Body of pancreas (tissue), 4 donors: Measurements from ENCODE around the gene EXOSC2. TPM values are rescaled to one million over a fixed set of nuclear protein-coding genes. Genes with fewer than 3 reads are reported as not detected.

Experiments
- ATAC-seq: fragments of 150-250 bp; one replicate; pipeline ENCODE4 v1.9.1; 2016
- DNase-seq, 4 donors: peaks; one replicate each; pipeline ENCODE4 v3.0.0-alpha.2; 2019
- H3K27ac ChIP-seq, 4 donors: fragments of 200-600 bp; sonication (generic); 1 replicate in 3 of 4; 2 replicates in 1 of 4; pipeline versions ENCODE4 v1.5.1 to v1.6.1; 2016 to 2019; ENCODE audit warnings: mild to moderate bottlenecking in 1 of 4, mixed read lengths in 1 of 4, moderate library complexity in 1 of 4
- H3K27me3 ChIP-seq, 2 donors: fragments of 200-600 bp; sonication (generic); one replicate each; pipeline ENCODE4 v1.6.0; 2016; ENCODE audit warnings: mild to moderate bottlenecking in 1 of 2
- H3K36me3 ChIP-seq, 2 donors: fragments of 200-600 bp; sonication (generic); replicated peaks in 1 of 2; 2 replicates each; pipeline ENCODE4 v1.5.1; 2016; ENCODE audit warnings: low read depth in 2 of 2; ENCODE audit not compliant: insufficient read depth in 1 of 2
- H3K4me1 ChIP-seq: fragments of 200-600 bp; sonication (generic); one replicate; pipeline ENCODE4 v1.6.0; 2016
- H3K4me3 ChIP-seq, 2 donors: fragments of 200-600 bp; sonication (generic); 1 replicate in 1 of 2; 2 replicates in 1 of 2; pipeline ENCODE4 v1.5.1; 2016 to 2019
- H3K9me3 ChIP-seq, 3 donors: fragments of 200-600 bp; sonication (generic); 1 replicate in 2 of 3; 2 replicates in 1 of 3; pipeline ENCODE4 v1.5.1; 2016
- POLR2A ChIP-seq, 3 donors: fragments of 450-650 bp; IDR thresholded peaks; one replicate each; pipeline ENCODE4 v1.6.1; 2016; ENCODE audit warnings: antibody characterized with exemption in 3 of 3, mild to moderate bottlenecking in 2 of 3
- WGBS, 2 donors: methylation state at CpG; one replicate each; pipeline ENCODE4 v1.1.5; 2017; 5-methylcytosine and 5-hydroxymethylcytosine counted together
- intact Hi-C: fragments of 100-400 bp; cut with DNase I; formaldehyde crosslinking; loops from one replicate; pipeline ENCODE4 v1.15.1; 2023
- total RNA-seq, 2 donors: library from RNA; depleted of rRNA; stranded (reverse); fragments of >200 nt; gene quantifications; one replicate each; pipeline ENCODE4 v1.1.0, GENCODE V29; 2016
- TF ChIP-seq, protein P1 (sequence below), 7 experiments: fragments of 450-650 bp in 4 of 7; fragments of 200-600 bp in 3 of 7; sonication (generic) in 3 of 7; IDR thresholded peaks; one replicate each; pipeline ENCODE4 v1.5.1; 2016 to 2019; ENCODE audit warnings: antibody characterized with exemption in 7 of 7

The EXOSC2 gene
- total RNA-seq, 2 donors from 2014 or later: 12.2 to 17.1 TPM

DNA sequence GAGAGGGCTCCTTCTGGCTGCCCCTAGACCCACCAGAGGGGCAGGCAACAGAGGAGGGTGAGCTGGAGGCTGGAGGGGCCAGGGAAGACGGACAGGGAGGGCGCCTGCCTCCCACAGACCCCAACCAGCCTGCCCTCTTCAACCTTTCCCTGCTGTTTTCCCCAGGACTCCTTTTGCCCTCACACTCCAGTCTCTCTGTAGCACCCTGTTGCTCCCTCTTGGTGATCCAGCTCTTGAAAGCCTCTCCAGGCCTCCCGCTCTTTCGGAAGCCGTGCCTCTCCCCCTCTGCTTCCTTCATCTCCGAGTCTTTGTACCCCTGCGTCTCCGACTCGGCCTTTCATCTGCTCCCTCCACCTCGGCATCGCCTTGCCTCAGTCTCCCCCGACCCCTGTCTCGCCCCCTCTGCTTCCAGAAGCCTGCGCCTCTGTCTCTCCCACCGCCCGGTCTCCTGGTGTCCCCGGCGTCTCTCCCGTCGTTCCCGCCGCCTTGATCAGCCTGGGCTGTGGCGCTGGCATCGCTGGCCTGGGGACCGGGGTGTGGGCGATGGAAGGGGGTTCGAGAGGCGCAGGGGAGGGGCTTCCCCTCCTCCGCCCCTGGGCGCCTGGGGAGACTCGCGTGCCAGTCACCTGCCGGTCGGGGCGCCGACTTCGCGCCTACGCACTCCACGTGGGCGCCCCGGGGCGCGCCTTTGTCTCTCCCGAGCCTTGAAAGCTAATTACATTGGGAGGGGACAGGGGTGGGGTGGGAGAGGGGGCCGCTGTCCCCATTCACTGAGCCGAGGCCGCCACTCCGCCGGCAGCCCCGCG, 34.5 kb upstream of the EXOSC2 start:
- ATAC-seq (no peak), DNase-seq (no peak)
- H3K4me1 ChIP-seq: peaks cover 46% of the 10 kb centered on the region
- H3K36me3 ChIP-seq: no peaks in the 10 kb centered on the region
- H3K27ac ChIP-seq: no peak overlapping the region
- no peak overlapping the region for H3K4me3 ChIP-seq
- intact Hi-C loops: no loop called here
- no peaks in the 10 kb centered on the region for H3K9me3 ChIP-seq
- H3K27me3 ChIP-seq: peaks cover 4 to 48% of the 10 kb centered on the region in 2 donors
- WGBS, 2 donors: 13 to 30% methylated on average over 22 to 52 of the region's 52 CpGs
- no peak for TF ChIP-seq POLR2A (IDR thresholded peaks at IDR 0.05)
- TF ChIP-seq, protein P1, sequence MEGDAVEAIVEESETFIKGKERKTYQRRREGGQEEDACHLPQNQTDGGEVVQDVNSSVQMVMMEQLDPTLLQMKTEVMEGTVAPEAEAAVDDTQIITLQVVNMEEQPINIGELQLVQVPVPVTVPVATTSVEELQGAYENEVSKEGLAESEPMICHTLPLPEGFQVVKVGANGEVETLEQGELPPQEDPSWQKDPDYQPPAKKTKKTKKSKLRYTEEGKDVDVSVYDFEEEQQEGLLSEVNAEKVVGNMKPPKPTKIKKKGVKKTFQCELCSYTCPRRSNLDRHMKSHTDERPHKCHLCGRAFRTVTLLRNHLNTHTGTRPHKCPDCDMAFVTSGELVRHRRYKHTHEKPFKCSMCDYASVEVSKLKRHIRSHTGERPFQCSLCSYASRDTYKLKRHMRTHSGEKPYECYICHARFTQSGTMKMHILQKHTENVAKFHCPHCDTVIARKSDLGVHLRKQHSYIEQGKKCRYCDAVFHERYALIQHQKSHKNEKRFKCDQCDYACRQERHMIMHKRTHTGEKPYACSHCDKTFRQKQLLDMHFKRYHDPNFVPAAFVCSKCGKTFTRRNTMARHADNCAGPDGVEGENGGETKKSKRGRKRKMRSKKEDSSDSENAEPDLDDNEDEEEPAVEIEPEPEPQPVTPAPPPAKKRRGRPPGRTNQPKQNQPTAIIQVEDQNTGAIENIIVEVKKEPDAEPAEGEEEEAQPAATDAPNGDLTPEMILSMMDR (IDR thresholded peaks at IDR 0.05): no peak

DNA sequence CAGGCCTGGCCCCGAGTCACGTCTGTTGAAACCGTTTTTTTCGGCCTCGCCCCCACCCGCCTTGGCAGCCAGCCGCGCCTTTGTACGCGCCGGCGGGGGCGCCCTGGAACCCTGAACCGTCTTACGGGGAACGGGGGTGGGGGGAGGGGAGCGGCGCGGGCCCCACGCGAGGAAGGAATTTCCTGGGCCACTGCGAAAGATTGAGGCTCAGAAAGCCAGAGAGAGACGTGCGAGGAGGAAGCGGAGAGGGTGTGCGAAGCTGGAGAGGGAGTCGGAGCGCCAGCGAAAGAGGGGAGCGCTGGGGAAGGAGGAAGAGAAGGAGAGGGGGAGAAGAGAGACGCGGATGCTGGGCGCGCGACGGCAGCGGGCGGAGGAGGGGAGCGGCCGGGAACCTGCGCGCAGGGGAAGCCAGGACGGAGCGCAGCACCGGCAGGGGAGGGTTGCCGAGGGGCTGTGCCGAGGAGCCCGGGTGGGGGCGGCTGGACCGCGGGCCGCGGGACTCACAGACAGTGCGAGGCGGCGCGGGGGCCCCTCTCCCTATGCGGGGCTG, 33.8 kb upstream of the EXOSC2 start:
- Histone ChIP-seq H3K27ac (no peak overlapping the region), H3K9me3 (no peaks in the 10 kb centered on the region), H3K27me3 (peaks cover 4 to 55% of the 10 kb centered on the region in 2 donors), H3K4me1 (peaks cover 52% of the 10 kb centered on the region), H3K36me3 (no peaks in the 10 kb centered on the region), H3K4me3 (no peak overlapping the region)
- no peak for ATAC-seq
- DNase-seq: no peak
- intact Hi-C loops: no loop called here
- WGBS, 2 donors: 1 to 4% methylated on average over 25 to 50 of the region's 58 CpGs
- TF ChIP-seq POLR2A (IDR thresholded peaks at IDR 0.05): no peak
- TF ChIP-seq, protein P1 (IDR thresholded peaks at IDR 0.05): no peak

DNA sequence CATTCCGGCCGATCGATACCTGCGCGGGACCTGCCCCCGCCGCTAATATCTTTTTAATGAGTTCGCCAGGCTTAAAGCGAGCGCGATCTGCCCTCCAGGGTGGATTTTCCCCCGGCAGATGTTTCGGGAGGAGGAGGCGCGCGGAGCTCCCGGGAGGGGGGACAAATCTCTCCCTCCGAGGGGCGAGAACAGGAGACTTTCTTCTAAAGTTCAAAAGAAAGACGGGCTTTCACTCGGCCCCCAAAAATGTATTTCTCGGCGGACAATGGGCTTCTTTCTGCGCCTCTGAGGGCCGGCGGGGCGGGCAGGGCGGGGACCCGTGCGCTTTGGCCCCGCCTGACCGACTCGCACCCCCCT, 33.3 kb upstream of the EXOSC2 start:
- Histone ChIP-seq H3K36me3 (no peaks in the 10 kb centered on the region), H3K27ac (no peak overlapping the region), H3K27me3 (peaks cover 4 to 57% of the 10 kb centered on the region in 2 donors), H3K4me1 (peaks cover 55% of the 10 kb centered on the region), H3K9me3 (no peaks in the 10 kb centered on the region), H3K4me3 (peak overlapping the region; percentile 5 to 7)
- DNase-seq (no peak), ATAC-seq (no peak)
- intact Hi-C loops: no loop called here
- WGBS, 2 donors: 0 to 4% methylated on average over 9 to 30 of the region's 33 CpGs
- no peak for TF ChIP-seq POLR2A (IDR thresholded peaks at IDR 0.05)
- TF ChIP-seq, protein P1 (IDR thresholded peaks at IDR 0.05): no peak

DNA sequence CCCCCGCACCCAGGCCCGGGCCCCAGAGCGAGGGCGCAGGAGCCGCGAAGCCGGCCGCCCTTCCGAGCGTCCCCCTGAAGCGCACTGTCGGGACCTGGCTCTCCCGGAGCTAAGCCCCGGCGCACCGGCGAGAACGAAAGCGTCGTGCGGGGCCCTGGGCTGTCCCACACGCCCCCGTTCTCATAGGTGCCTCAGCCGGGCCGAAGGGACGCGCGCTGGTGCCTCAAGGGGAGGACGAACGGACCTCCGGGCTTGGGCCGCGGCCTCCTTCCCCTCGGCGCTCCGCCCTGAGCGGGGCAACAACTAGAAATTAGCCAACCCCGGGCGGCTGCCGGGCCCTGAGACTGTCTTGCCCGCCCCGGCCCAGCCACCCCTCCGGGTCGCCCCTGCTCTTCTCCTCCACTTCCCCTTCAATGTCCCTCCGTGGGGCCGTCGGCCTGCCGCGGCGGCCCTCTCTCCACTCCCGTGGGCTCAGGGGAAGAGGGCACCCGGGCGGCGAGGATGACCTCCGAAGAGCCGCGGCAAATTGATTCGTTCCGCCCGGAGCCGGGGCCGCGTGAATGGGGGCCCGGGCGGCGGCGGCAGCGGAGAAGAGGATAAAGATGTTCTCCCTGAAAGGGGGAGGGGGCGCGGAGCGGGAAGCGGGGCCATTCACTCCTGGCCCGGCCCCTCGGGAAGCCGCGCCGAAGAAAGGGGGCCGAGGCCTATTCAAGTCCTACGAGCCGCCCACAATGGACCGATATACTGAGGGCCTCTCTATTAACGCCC, 32.7 kb upstream of the EXOSC2 start:
- Histone ChIP-seq H3K36me3 (no peaks in the 10 kb centered on the region), H3K27me3 (peaks cover 4 to 62% of the 10 kb centered on the region in 2 donors), H3K4me1 (peaks cover 60% of the 10 kb centered on the region), H3K9me3 (no peaks in the 10 kb centered on the region), H3K4me3 (peak overlapping the region; percentile 5 to 7), H3K27ac (no peak overlapping the region)
- 1 to 3% methylated on average over 16 to 80 of the region's 82 CpGs for WGBS, 2 donors
- intact Hi-C loops: no loop called here
- no peak for DNase-seq
- no peak for ATAC-seq
- TF ChIP-seq, protein P1 (IDR thresholded peaks at IDR 0.05): no peak
- no peak for TF ChIP-seq POLR2A (IDR thresholded peaks at IDR 0.05)
